ENCODE measurements around the gene DNAJB13.

The DNAJB13 gene

GRCh38 chr11:73946798-73947458 is 3.9 kb upstream of the DNAJB13 start:
- in situ Hi-C loops (cut with MboI; ENCODE audit: low pct_unique_long_range_greater_than_20kb, low sequenced_read_pairs, unreplicated experiment) = no loop called here

GRCh38 chr11:73949246-73949645 is 1.6 kb upstream of the DNAJB13 start:
- DNase-seq (ENCODE audit: low spot score) = no peak
- in situ Hi-C loops (cut with MboI; ENCODE audit: low pct_unique_long_range_greater_than_20kb, low sequenced_read_pairs, unreplicated experiment) = no loop called here
- TF ChIP-seq CTCF (IDR thresholded peaks at IDR 0.05; ENCODE audit: extremely low read depth, insufficient read depth, missing control alignments) = no peak

More at GRCh38 chr11:73946798-73947458, 3.9 kb upstream of the DNAJB13 start:
- TF ChIP-seq CTCF (IDR thresholded peaks at IDR 0.05; ENCODE audit: extremely low read depth, insufficient read depth, missing control alignments) = no peak
- DNase-seq (ENCODE audit: low spot score) = no peak

GRCh38 chr11:73949912-73950311 is 914 bp upstream of the DNAJB13 start:
- TF ChIP-seq CTCF (IDR thresholded peaks at IDR 0.05; ENCODE audit: extremely low read depth, insufficient read depth, missing control alignments) = no peak
- no peak for DNase-seq (ENCODE audit: low spot score)
- in situ Hi-C loops (cut with MboI; ENCODE audit: low pct_unique_long_range_greater_than_20kb, low sequenced_read_pairs, unreplicated experiment) = loop anchor here (25.0 kb wide), 1 partner anchor 362 kb away; the partner anchor contains the start of gene P4HA3

- in situ Hi-C loops (cut with MboI; ENCODE audit: low pct_unique_long_range_greater_than_20kb, low sequenced_read_pairs, unreplicated experiment) = loop anchor here (25.0 kb wide), 1 partner anchor 361 kb away; the partner anchor contains the start of gene P4HA3
- DNase-seq (ENCODE audit: low spot score) = no peak
Observed at GRCh38 chr11:73951797-73952196, 971 bp downstream of the DNAJB13 start.

GRCh38 chr11:73956876-73957653 is 6.2 kb downstream of the DNAJB13 start:
- TF ChIP-seq CTCF (IDR thresholded peaks at IDR 0.05; ENCODE audit: extremely low read depth, insufficient read depth, missing control alignments) = no peak
- DNase-seq (ENCODE audit: low spot score) = no peak
- in situ Hi-C loops (cut with MboI; ENCODE audit: low pct_unique_long_range_greater_than_20kb, low sequenced_read_pairs, unreplicated experiment) = loop anchor here (25.0 kb wide), 1 partner anchor 355 kb away; the partner anchor contains the start of gene P4HA3

More at GRCh38 chr11:73951797-73952196, 971 bp downstream of the DNAJB13 start:
- TF ChIP-seq CTCF (IDR thresholded peaks at IDR 0.05; ENCODE audit: extremely low read depth, insufficient read depth, missing control alignments) = no peak

- in situ Hi-C loops (cut with MboI; ENCODE audit: low pct_unique_long_range_greater_than_20kb, low sequenced_read_pairs, unreplicated experiment) = loop anchor here (25.0 kb wide), 1 partner anchor 354 kb away; the partner anchor contains the start of gene P4HA3
- no peak for DNase-seq (ENCODE audit: low spot score)
- TF ChIP-seq CTCF (IDR thresholded peaks at IDR 0.05; ENCODE audit: extremely low read depth, insufficient read depth, missing control alignments) = no peak
Observed at GRCh38 chr11:73957654-73958361, 7.0 kb downstream of the DNAJB13 start.

Measured in GM13977 (cell line).